HCT116 (cell line): ENCODE data around the gene PLBD2. TPM values are rescaled to one million over a fixed set of nuclear protein-coding genes. Genes with fewer than 3 reads are reported as not detected.

Experiments
- ATAC-seq: fragments of 200-7000 bp; cut with Tn5 transposase; 2 replicates; pipeline ENCODE4 v1.9.1; 2020; ENCODE audit warnings: mild to moderate bottlenecking, moderate library complexity
- BruUV-seq: library from RNA; stranded (reverse); fragments of 400-500 nt; replicated peaks from 2 replicates; lab custom pipeline; 2021; lab: Mats Ljungman, UMichigan
- CTCF ChIA-PET: fragments of 300-600 bp; sonication (Branson Sonifier 250); formaldehyde crosslinking; loops from one replicate; lab custom pipeline; 2021; ENCODE audit warnings: antibody characterized with exemption; lab: Charles Lee
- POLR2A ChIA-PET: fragments of 300-600, 350-600 bp; sonication (Branson Sonifier 250); formaldehyde crosslinking; loops from one replicate; lab custom pipeline; 2021; ENCODE audit warnings: antibody characterized with exemption; lab: Charles Lee
- RAD21 ChIA-PET, 2 experiments: fragments of 300-600 bp; sonication (Branson Sonifier 250); formaldehyde crosslinking; loops; one replicate each; lab custom pipeline; 2023; ENCODE audit warnings: low total read pairs in 2 of 2; ENCODE audit not compliant: uncharacterized antibody in 2 of 2, unreplicated experiment in 2 of 2, low non-redundant PET in 1 of 2; lab: Charles Lee
- DNase-seq: peaks from one replicate; pipeline ENCODE4 v3.0.0-alpha.2; 2010; ENCODE audit warnings: low read depth, low spot score
- H2AFZ ChIP-seq: fragments of 200-600 bp; shearing (Covaris generic), sonication (generic); 2 replicates; pipeline ENCODE4 v1.6.1; 2017; ENCODE audit warnings: low read depth, mixed run types, mixed read lengths, antibody characterized with exemption, low read length; ENCODE audit not compliant: poor library complexity, severe bottlenecking
- H3K27ac ChIP-seq: 2 replicates; pipeline ENCODE4 v1.5.1; 2012; ENCODE audit warnings: low read depth, low read length
- H3K27me3 ChIP-seq: fragments of 200-600 bp; sonication (generic); 2 replicates; pipeline ENCODE4 v1.6.1; 2016; ENCODE audit warnings: mixed run types, low read length, mixed read lengths; ENCODE audit not compliant: insufficient read depth
- H3K36me3 ChIP-seq, 2 experiments: fragments of 200-500 bp in 1 of 2; fragments of 200-600 bp in 1 of 2; sonication (Bioruptor generic) in 1 of 2; sonication (generic) in 1 of 2; 2 replicates each; pipeline versions ENCODE4 v1.5.1 to v1.6.1; 2014 to 2016; ENCODE audit warnings: low read length in 2 of 2, inconsistent platforms in 1 of 2, mixed read lengths in 1 of 2, mixed run types in 1 of 2; ENCODE audit not compliant: insufficient read depth in 2 of 2, control insufficient read depth in 1 of 2
- H3K4me1 ChIP-seq, 2 experiments: fragments of 200-600 bp in 1 of 2; sonication (generic) in 1 of 2; 2 replicates each; pipeline versions ENCODE4 v1.5.1 to v1.6.1; 2012 to 2017; ENCODE audit warnings: low read length in 2 of 2, inconsistent platforms in 1 of 2, mild to moderate bottlenecking in 1 of 2, mixed read lengths in 1 of 2, mixed run types in 1 of 2, moderate library complexity in 1 of 2; ENCODE audit not compliant: insufficient read depth in 2 of 2, control insufficient read depth in 1 of 2
- H3K4me2 ChIP-seq: fragments of 200-600 bp; sonication (generic); 2 replicates; pipeline ENCODE4 v1.6.1; 2017; ENCODE audit warnings: mixed run types, low read length, mixed read lengths
- H3K4me3 ChIP-seq, 2 experiments: fragments of 200-600 bp in 1 of 2; sonication (generic) in 1 of 2; replicated peaks in 1 of 2; 2 replicates each; pipeline ENCODE4 v1.5.1; 2011 to 2016; ENCODE audit warnings: low read length in 2 of 2, control low read depth in 1 of 2, low read depth in 1 of 2, mild to moderate bottlenecking in 1 of 2, mixed read lengths in 1 of 2, mixed run types in 1 of 2
- H3K79me2 ChIP-seq: fragments of 200-600 bp; sonication (generic); 2 replicates; pipeline ENCODE4 v1.6.1; 2017; ENCODE audit warnings: mild to moderate bottlenecking, mixed run types, low read length, moderate library complexity, mixed read lengths; ENCODE audit not compliant: insufficient read depth
- H3K9ac ChIP-seq: fragments of 200-600 bp; sonication (generic); 2 replicates; pipeline ENCODE4 v1.6.1; 2016; ENCODE audit warnings: low read length, mixed read lengths
- H3K9me2 ChIP-seq: fragments of 200-600 bp; sonication (generic), shearing (Covaris generic); 2 replicates; pipeline ENCODE4 v1.6.1; 2017; ENCODE audit warnings: mixed run types, mild to moderate bottlenecking, moderate library complexity; ENCODE audit not compliant: insufficient read depth
- H3K9me3 ChIP-seq, 2 experiments: fragments of 200-500 bp in 1 of 2; fragments of 200-600 bp in 1 of 2; sonication (Bioruptor generic) in 1 of 2; sonication (generic) in 1 of 2; 2 replicates each; pipeline ENCODE4 v1.6.1; 2014 to 2017; ENCODE audit warnings: low read length in 2 of 2, mixed read lengths in 2 of 2, inconsistent platforms in 1 of 2, low read depth in 1 of 2, mild to moderate bottlenecking in 1 of 2, mixed run types in 1 of 2, moderate library complexity in 1 of 2; ENCODE audit not compliant: control insufficient read depth in 1 of 2, insufficient read depth in 1 of 2
- H4K20me1 ChIP-seq: fragments of 200-600 bp; sonication (generic), shearing (Covaris generic); 2 replicates; pipeline ENCODE4 v1.6.1; 2017; ENCODE audit warnings: mixed run types, mild to moderate bottlenecking, moderate library complexity; ENCODE audit not compliant: insufficient read depth
- CEBPB ChIP-seq: IDR thresholded peaks from 2 replicates; pipeline ENCODE4 v1.6.1; 2012; ENCODE audit warnings: low read depth
- CTCF ChIP-seq, 3 experiments: fragments of 200-600 bp in 1 of 3; sonication (generic) in 1 of 3; IDR thresholded peaks in 2 of 3; conservative IDR thresholded peaks in 1 of 3; 2 replicates each; pipeline ENCODE4 v1.5.1; 2012 to 2017; ENCODE audit warnings: low read depth in 2 of 3, low read length in 2 of 3, antibody characterized with exemption in 1 of 3, borderline replicate concordance in 1 of 3, control low read depth in 1 of 3, mild to moderate bottlenecking in 1 of 3, mixed read lengths in 1 of 3, mixed run types in 1 of 3, moderate library complexity in 1 of 3; ENCODE audit not compliant: insufficient read depth in 1 of 3
- EGR1 ChIP-seq: IDR thresholded peaks from 2 replicates; pipeline ENCODE4 v1.6.1; 2012; ENCODE audit warnings: low read depth
- EZH2 ChIP-seq: fragments of 200-600 bp; sonication (generic); IDR thresholded peaks from 2 replicates; pipeline ENCODE4 v1.6.1; 2017; ENCODE audit warnings: antibody characterized with exemption, mixed run types
- EZH2phosphoT487 ChIP-seq: fragments of 200-600 bp; IDR thresholded peaks from 2 replicates; pipeline ENCODE4 v1.6.1; 2018; ENCODE audit warnings: antibody characterized with exemption, borderline replicate concordance
- FOSL1 ChIP-seq: IDR thresholded peaks from 2 replicates; pipeline ENCODE4 v1.6.1; 2012; ENCODE audit warnings: low read depth
- JUND ChIP-seq: IDR thresholded peaks from 2 replicates; pipeline ENCODE4 v1.6.1; 2012
- MAX ChIP-seq: IDR thresholded peaks from 2 replicates; pipeline ENCODE4 v1.6.1; 2012
- POLR2A ChIP-seq: IDR thresholded peaks from 2 replicates; pipeline ENCODE4 v1.7.0; 2011; ENCODE audit warnings: borderline replicate concordance; ENCODE audit not compliant: insufficient read depth, insufficient read length; ENCODE audit errors: extremely low read depth
- POLR2AphosphoS5 ChIP-seq: IDR thresholded peaks from 2 replicates; pipeline ENCODE4 v1.6.1; 2011; ENCODE audit warnings: mild to moderate bottlenecking, low read depth, low read length, moderate library complexity
- SIN3A ChIP-seq: IDR thresholded peaks from 2 replicates; pipeline ENCODE4 v1.6.1; 2012; ENCODE audit warnings: low read depth
- SP1 ChIP-seq: IDR thresholded peaks from 2 replicates; pipeline ENCODE4 v1.6.1; 2012; ENCODE audit warnings: low read depth
- SRF ChIP-seq: IDR thresholded peaks from 2 replicates; pipeline ENCODE4 v1.6.1; 2012; ENCODE audit warnings: low read depth
- TCF7L2 ChIP-seq: IDR thresholded peaks from 2 replicates; pipeline ENCODE4 v1.7.0; 2011; ENCODE audit warnings: borderline replicate concordance, inconsistent platforms; ENCODE audit not compliant: insufficient read depth, insufficient read length; ENCODE audit errors: extremely low read depth
- YY1 ChIP-seq: IDR thresholded peaks from 2 replicates; pipeline ENCODE4 v1.6.1; 2011; ENCODE audit warnings: low read length, low read depth, moderate library complexity, mild to moderate bottlenecking; ENCODE audit not compliant: insufficient replicate concordance; ENCODE audit errors: extremely low read depth
- ZBTB33 ChIP-seq: IDR thresholded peaks from 2 replicates; pipeline ENCODE4 v1.6.1; 2011; ENCODE audit warnings: mild to moderate bottlenecking, low read length, moderate library complexity; ENCODE audit not compliant: insufficient replicate concordance; ENCODE audit errors: extremely low read depth
- intact Hi-C: fragments of 100-400 bp; cut with micrococcal nuclease; formaldehyde crosslinking; loops from 2 replicates; pipeline ENCODE4 v1.10.0; 2022
- total RNA-seq: library from RNA; stranded (reverse); gene quantifications from one replicate; pipeline ENCODE4 v1.2.1, GENCODE V29; 2021; ENCODE audit not compliant: unreplicated experiment

PLBD2 gene
- total RNA-seq, 1 experiment from 2014 or later = 45.0 TPM

- Histone ChIP-seq H3K27me3 (no peaks in the 10 kb centered on the region), H3K4me2 (no peak overlapping the region), H3K79me2 (no peaks in the 10 kb centered on the region), H2AFZ (no peak overlapping the region), H3K36me3 (no peaks in the 10 kb centered on the region), H3K9me3 (no peaks in the 10 kb centered on the region), H3K4me3 (no peak overlapping the region), H3K4me1 (no peaks in the 10 kb centered on the region), H3K9me2 (no peaks in the 10 kb centered on the region), H3K27ac (no peak overlapping the region), H4K20me1 (no peaks in the 10 kb centered on the region), H3K9ac (no peak overlapping the region)
- ATAC-seq (no peak), DNase-seq (no peak)
- TF ChIP-seq YY1 = no peak
- TF ChIP-seq MAX = no peak
- no peak for TF ChIP-seq ZBTB33
- TF ChIP-seq EZH2 = no peak
- no peak for TF ChIP-seq SRF
- no peak for TF ChIP-seq EZH2phosphoT487
- no peak for TF ChIP-seq TCF7L2
- TF ChIP-seq SP1 = no peak
- no peak for TF ChIP-seq POLR2AphosphoS5
- no peak for TF ChIP-seq CEBPB
- no peak for TF ChIP-seq JUND
- TF ChIP-seq FOSL1 = no peak
- TF ChIP-seq CTCF (IDR thresholded peaks at IDR 0.05 in 2 of 3, conservative IDR thresholded peaks at IDR 0.05 in 1 of 3; ENCODE audit: borderline replicate concordance in 1 of 3, insufficient read depth in 1 of 3, low read depth in 2 of 3, low read length in 2 of 3) = no peak
- no peak for TF ChIP-seq EGR1
- TF ChIP-seq SIN3A = no peak
- no peak for TF ChIP-seq POLR2A
- CTCF ChIA-PET = interaction anchor here (0.6 kb wide), 1 partner anchor 148 kb away, joined by 4 read pairs; no protein-coding TSS in a partner anchor
- RAD21 ChIA-PET = no interaction called here
- BruUV-seq = no TSS peak
- intact Hi-C loops = no loop called here
- POLR2A ChIA-PET = no interaction called here
Measured at GRCh38 chr12:113345318-113345717, 13.1 kb upstream of the PLBD2 start.
